ENCODE results near the gene FNBP1. TPM values are rescaled to one million over a fixed set of nuclear protein-coding genes. Genes with fewer than 3 reads are reported as not detected.

The FNBP1 gene
- total RNA-seq, 1 experiment from 2014 or later = 53.6 TPM

DNA sequence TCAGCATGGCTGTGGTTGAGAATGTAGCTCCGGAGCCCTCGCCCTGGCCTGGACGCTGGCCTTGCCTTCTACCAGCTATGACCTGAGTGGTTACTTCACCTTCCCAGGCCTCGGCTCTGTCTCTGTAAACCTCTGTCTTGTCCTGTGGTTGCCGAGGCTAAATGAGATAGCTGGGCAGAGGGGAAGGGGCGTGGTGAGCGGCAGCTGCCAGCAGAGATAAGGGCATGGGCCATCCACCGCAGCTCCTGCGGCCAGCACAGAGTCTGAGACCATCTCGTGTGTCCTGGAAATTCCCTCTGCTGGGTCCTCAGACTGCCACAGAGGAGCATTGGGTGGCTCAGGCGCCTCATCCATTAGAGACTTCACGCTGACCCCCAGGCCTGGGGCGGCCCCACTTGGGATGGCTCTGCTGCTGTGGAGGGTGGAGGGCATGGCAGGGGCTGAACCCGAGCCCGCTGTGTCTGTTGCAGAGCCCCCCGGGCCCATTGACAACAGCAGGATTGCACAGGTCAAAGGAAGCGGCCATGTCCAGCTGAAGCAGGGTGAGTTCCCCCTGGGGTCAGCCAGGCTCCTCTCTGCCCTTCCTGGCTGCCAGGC is 163.8 kb downstream of the FNBP1 start:
- ChIA-PET POLR2A (no interaction called here), CTCF (no interaction called here)
- in situ Hi-C loops (cut with HindIII; ENCODE audit: low pct_unique_long_range_greater_than_20kb, low sequenced_read_pairs) (no loop called here), intact Hi-C loops (cut with micrococcal nuclease; ENCODE audit: unreplicated experiment) (no loop called here)
- DNase-seq (ENCODE audit: low read depth, low spot score) = no peak
- ATAC-seq = no peak
- Histone ChIP-seq H3K27ac (ENCODE audit: low read length) (no peak overlapping the region), H3K27me3 (ENCODE audit: control insufficient read depth, insufficient read depth, low read length) (no peaks in the 10 kb centered on the region), H3K9me3 (ENCODE audit: control insufficient read depth, insufficient read depth, low read depth, low read length) (no peaks in the 10 kb centered on the region), H3K36me3 (ENCODE audit: control insufficient read depth, insufficient read depth, low read length) (no peaks in the 10 kb centered on the region), H3K4me3 (ENCODE audit: low read depth in 2 of 2, low read length in 2 of 2) (no peak overlapping the region), H3K4me1 (ENCODE audit: control insufficient read depth, insufficient read depth, low read length) (no peaks in the 10 kb centered on the region)
- no TSS peak for BruUV-seq (replicated peaks)
- TF ChIP-seq SIN3A (IDR thresholded peaks at IDR 0.05; ENCODE audit: borderline replicate concordance, insufficient read depth, low read depth, low read length) (no peak), CTCF (IDR thresholded peaks at IDR 0.05) (no peak), TCF7L2 (IDR thresholded peaks at IDR 0.05; ENCODE audit: low read depth, low read length) (no peak), POLR2AphosphoS5 (IDR thresholded peaks at IDR 0.05; ENCODE audit: low read depth, low read length) (no peak)
- TF ChIP-seq, protein P1, sequence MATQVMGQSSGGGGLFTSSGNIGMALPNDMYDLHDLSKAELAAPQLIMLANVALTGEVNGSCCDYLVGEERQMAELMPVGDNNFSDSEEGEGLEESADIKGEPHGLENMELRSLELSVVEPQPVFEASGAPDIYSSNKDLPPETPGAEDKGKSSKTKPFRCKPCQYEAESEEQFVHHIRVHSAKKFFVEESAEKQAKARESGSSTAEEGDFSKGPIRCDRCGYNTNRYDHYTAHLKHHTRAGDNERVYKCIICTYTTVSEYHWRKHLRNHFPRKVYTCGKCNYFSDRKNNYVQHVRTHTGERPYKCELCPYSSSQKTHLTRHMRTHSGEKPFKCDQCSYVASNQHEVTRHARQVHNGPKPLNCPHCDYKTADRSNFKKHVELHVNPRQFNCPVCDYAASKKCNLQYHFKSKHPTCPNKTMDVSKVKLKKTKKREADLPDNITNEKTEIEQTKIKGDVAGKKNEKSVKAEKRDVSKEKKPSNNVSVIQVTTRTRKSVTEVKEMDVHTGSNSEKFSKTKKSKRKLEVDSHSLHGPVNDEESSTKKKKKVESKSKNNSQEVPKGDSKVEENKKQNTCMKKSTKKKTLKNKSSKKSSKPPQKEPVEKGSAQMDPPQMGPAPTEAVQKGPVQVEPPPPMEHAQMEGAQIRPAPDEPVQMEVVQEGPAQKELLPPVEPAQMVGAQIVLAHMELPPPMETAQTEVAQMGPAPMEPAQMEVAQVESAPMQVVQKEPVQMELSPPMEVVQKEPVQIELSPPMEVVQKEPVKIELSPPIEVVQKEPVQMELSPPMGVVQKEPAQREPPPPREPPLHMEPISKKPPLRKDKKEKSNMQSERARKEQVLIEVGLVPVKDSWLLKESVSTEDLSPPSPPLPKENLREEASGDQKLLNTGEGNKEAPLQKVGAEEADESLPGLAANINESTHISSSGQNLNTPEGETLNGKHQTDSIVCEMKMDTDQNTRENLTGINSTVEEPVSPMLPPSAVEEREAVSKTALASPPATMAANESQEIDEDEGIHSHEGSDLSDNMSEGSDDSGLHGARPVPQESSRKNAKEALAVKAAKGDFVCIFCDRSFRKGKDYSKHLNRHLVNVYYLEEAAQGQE (IDR thresholded peaks at IDR 0.05; ENCODE audit: insufficient read depth in 1 of 2, low read depth in 2 of 2, low read length in 1 of 2) = no peak

DNA sequence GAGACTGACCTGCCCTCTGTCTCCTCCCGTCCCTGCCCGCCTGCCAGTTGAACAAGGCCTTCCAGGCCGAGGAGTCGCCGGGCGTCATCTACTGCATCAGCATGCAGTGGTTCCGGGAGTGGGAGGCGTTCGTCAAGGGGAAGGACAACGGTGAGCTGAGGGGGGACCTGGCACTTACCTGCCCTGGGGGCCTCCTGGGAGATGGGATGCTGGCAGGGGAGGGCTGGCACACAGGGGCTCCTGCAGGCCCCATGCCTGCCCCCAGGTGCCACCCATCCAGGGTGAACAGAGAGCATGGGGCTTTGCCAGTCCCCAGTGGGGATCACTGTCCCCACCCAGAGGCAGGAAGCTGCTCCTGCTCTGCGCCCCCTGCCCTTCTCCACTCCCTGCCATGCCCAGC is 164.7 kb downstream of the FNBP1 start:
- TF ChIP-seq TCF7L2 (IDR thresholded peaks at IDR 0.05; ENCODE audit: low read depth, low read length) = no peak
- TF ChIP-seq, protein P1 (IDR thresholded peaks at IDR 0.05; ENCODE audit: insufficient read depth in 1 of 2, low read depth in 2 of 2, low read length in 1 of 2) = no peak
- Histone ChIP-seq H3K9me3 (ENCODE audit: control insufficient read depth, insufficient read depth, low read depth, low read length) (no peaks in the 10 kb centered on the region), H3K27me3 (ENCODE audit: control insufficient read depth, insufficient read depth, low read length) (no peaks in the 10 kb centered on the region), H3K4me1 (ENCODE audit: control insufficient read depth, insufficient read depth, low read length) (no peaks in the 10 kb centered on the region), H3K4me3 (ENCODE audit: low read depth in 2 of 2, low read length in 2 of 2) (no peak overlapping the region), H3K36me3 (ENCODE audit: control insufficient read depth, insufficient read depth, low read length) (no peaks in the 10 kb centered on the region), H3K27ac (ENCODE audit: low read length) (no peak overlapping the region)
- ChIA-PET POLR2A (no interaction called here), CTCF (no interaction called here)
- in situ Hi-C loops (cut with HindIII; ENCODE audit: low pct_unique_long_range_greater_than_20kb, low sequenced_read_pairs) (no loop called here), intact Hi-C loops (cut with micrococcal nuclease; ENCODE audit: unreplicated experiment) (no loop called here)
- BruUV-seq (replicated peaks) = no TSS peak
- ATAC-seq = no peak
- no peak for DNase-seq (ENCODE audit: low read depth, low spot score)
